ENCODE data around the gene IFNAR2.

The IFNAR2 gene

DNA sequence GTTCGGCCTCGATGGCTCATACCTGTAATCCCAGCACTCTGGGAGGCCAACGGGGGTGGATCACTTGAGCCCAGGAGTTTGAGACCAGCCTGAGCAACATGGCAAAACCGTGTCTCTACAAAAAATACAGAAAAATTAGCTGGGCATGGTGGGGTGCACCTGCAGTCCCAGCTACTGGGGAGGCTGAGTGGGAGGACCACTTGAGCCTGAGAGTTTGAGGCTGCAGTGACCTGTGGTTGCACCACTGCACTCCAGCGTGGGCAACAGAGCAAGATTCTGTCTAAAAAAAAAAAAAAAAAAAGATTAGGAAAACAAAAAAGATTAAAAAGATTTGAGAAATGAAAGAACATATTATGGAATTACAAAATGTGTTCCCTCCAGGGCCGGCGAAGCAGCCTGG lies 18.4 kb upstream of the IFNAR2 start:
- no peaks in the 10 kb centered on the region for H3K4me1 ChIP-seq
- H3K9me3 ChIP-seq = no peaks in the 10 kb centered on the region
- H3K27me3 ChIP-seq = no peaks in the 10 kb centered on the region
- TF ChIP-seq, protein P1, sequence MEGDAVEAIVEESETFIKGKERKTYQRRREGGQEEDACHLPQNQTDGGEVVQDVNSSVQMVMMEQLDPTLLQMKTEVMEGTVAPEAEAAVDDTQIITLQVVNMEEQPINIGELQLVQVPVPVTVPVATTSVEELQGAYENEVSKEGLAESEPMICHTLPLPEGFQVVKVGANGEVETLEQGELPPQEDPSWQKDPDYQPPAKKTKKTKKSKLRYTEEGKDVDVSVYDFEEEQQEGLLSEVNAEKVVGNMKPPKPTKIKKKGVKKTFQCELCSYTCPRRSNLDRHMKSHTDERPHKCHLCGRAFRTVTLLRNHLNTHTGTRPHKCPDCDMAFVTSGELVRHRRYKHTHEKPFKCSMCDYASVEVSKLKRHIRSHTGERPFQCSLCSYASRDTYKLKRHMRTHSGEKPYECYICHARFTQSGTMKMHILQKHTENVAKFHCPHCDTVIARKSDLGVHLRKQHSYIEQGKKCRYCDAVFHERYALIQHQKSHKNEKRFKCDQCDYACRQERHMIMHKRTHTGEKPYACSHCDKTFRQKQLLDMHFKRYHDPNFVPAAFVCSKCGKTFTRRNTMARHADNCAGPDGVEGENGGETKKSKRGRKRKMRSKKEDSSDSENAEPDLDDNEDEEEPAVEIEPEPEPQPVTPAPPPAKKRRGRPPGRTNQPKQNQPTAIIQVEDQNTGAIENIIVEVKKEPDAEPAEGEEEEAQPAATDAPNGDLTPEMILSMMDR (IDR thresholded peaks at IDR 0.05; ENCODE audit: low read depth, low read length) = no peak
- no peak overlapping the region for H3K4me3 ChIP-seq (ENCODE audit: low read depth, low read length)
- H3K36me3 ChIP-seq = no peaks in the 10 kb centered on the region
- no peak for DNase-seq

DNA sequence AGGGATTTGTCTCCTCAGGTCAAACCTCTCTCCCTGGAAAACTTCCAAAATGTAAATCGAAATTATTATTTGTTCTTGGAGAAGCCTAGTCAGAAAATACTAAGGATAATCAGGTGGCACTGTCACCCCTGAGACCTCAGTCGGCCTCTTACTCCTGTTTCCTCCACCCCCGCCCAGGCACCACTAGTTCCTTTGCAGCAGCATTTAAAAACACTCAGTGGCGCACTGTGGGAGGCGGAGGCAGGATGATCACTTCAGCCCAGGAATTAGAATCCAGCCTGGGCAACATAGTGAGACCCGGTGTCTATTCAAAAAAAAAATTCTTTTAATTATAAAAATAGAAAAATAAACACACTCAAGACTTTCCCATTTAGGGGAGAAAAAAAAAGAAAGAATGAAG lies 18.0 kb upstream of the IFNAR2 start:
- no peaks in the 10 kb centered on the region for H3K4me1 ChIP-seq
- no peaks in the 10 kb centered on the region for H3K27me3 ChIP-seq
- TF ChIP-seq, protein P1 (IDR thresholded peaks at IDR 0.05; ENCODE audit: low read depth, low read length) = no peak
- no peak overlapping the region for H3K4me3 ChIP-seq (ENCODE audit: low read depth, low read length)
- H3K36me3 ChIP-seq = no peaks in the 10 kb centered on the region
- no peaks in the 10 kb centered on the region for H3K9me3 ChIP-seq
- no peak for DNase-seq

DNA sequence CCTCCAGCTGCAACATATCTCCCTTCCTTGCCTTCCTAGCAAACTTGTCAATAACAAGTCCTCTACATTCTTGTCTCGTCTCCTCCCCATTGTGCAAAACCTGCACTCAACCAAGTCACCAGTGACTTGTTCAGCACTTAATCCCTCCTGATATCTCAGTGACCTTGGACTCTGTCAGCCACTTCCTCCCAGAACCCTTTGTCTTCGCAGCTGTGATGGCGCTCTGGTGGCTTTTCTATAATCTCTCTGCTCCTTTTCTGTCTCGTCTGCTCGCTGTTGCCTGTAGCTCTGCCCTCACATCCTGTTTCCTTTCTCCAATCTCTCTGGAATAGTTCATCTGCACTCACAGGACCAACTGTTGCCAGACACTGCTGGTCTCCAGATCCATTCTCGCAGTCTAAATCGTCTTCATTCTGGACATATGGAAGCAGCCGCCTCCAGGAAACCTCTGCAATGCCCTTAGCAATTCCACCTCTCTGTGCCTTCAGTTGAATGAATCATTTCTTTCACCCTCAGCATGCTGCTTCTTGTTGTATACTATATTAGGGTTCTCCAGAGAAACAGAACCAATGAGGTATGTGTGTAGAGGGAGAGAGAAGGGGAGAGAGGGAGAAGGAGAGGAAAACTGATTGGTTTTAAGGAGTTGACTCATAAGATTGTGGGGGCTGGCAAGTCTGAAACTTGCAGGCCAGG lies 17.4 kb upstream of the IFNAR2 start:
- Histone ChIP-seq H3K27me3 (no peaks in the 10 kb centered on the region), H3K4me3 (ENCODE audit: low read depth, low read length) (no peak overlapping the region), H3K9me3 (no peaks in the 10 kb centered on the region), H3K4me1 (no peaks in the 10 kb centered on the region), H3K36me3 (no peaks in the 10 kb centered on the region)
- no peak for DNase-seq
- TF ChIP-seq, protein P1 (IDR thresholded peaks at IDR 0.05; ENCODE audit: low read depth, low read length) = no peak

DNA sequence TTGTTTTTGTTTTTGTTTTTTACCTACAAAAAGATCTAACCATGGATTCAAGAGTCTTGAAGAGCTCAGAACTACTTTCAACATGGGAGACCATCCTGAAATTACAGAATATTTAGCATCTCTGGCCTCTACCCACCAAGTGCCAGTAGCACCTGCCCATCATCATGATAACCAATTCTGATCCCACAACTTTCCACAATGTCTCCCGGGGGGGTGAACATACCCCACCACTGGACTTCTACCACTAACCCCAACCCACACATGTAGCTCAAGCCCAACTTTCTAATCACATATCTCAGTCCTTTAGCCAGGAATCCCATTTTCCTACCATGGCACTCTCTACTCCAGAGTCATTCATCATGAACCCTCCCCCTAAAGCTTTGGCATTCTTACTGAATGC lies 15.7 kb upstream of the IFNAR2 start:
- H3K9me3 ChIP-seq = no peaks in the 10 kb centered on the region
- H3K4me3 ChIP-seq (ENCODE audit: low read depth, low read length) = no peak overlapping the region
- no peaks in the 10 kb centered on the region for H3K36me3 ChIP-seq
- TF ChIP-seq, protein P1 (IDR thresholded peaks at IDR 0.05; ENCODE audit: low read depth, low read length) = no peak
- no peaks in the 10 kb centered on the region for H3K27me3 ChIP-seq
- no peak for DNase-seq
- H3K4me1 ChIP-seq = no peaks in the 10 kb centered on the region

DNA sequence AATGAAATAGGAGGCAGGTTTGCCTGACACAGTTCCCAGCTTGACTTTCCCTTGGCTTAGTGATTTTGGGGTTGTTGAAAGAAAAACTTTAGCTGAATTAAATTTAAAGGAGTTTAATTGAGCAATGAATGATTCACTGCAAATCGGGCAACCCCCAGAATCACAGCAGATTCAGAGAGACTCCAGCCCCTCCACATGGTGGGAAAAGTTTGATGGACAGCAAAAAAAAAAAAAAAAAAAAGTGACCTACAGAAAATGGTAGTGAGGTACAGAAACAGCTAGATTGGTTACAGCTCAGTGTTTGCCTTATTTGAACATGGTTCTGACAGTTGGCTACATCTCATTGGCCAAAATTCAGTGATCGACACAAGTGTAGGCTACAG lies 12.6 kb upstream of the IFNAR2 start:
- no peaks in the 10 kb centered on the region for H3K9me3 ChIP-seq
- no peaks in the 10 kb centered on the region for H3K27me3 ChIP-seq
- no peaks in the 10 kb centered on the region for H3K4me1 ChIP-seq
- H3K4me3 ChIP-seq (ENCODE audit: low read depth, low read length) = no peak overlapping the region
- TF ChIP-seq, protein P1 (IDR thresholded peaks at IDR 0.05; ENCODE audit: low read depth, low read length) = no peak
- no peak for DNase-seq
- H3K36me3 ChIP-seq = no peaks in the 10 kb centered on the region

DNA sequence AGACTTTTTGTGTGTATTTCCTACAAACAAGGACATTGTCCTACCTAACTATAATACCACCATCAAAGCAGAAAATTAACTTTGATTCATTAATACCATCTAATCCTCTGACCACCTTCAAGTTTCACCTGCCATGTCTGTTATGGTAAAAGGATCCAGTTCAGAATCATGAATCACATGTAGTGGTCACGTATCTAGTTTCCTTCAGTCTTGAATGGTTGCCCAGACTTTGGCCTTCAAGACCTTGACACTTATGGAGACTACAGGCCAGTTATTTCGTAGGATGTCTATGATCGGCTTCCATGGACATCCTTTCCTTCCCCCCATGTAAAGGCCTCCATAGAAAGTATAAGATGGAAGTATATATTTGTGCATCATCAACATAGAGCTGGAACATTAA lies 10.4 kb upstream of the IFNAR2 start:
- H3K4me3 ChIP-seq (ENCODE audit: low read depth, low read length) = no peak overlapping the region
- H3K27me3 ChIP-seq = peaks cover 10% of the 10 kb centered on the region
- no peaks in the 10 kb centered on the region for H3K36me3 ChIP-seq
- no peaks in the 10 kb centered on the region for H3K9me3 ChIP-seq
- no peaks in the 10 kb centered on the region for H3K4me1 ChIP-seq
- TF ChIP-seq, protein P1 (IDR thresholded peaks at IDR 0.05; ENCODE audit: low read depth, low read length) = no peak
- no peak for DNase-seq

Measured in BE2C (cell line).